GM23248 (cell line): ENCODE measurements around the gene LRFN2. TPM values are rescaled to one million over a fixed set of nuclear protein-coding genes. Genes with fewer than 3 reads are reported as not detected.

Experiments used
- DNase-seq: peaks from one replicate; pipeline ENCODE4 v3.0.0-alpha.2; 2015
- H2AFZ ChIP-seq: fragments of 200-600 bp; sonication (generic); 2 replicates; pipeline ENCODE4 v1.6.1; 2016; ENCODE audit warnings: antibody characterized with exemption
- H3F3A ChIP-seq: fragments of 200-600 bp; sonication (generic); 2 replicates; pipeline ENCODE4 v1.6.1; 2016; ENCODE audit warnings: mild to moderate bottlenecking, antibody characterized with exemption, mixed run types; ENCODE audit not compliant: insufficient read depth
- H3K27ac ChIP-seq: fragments of 200-600 bp; sonication (generic); 2 replicates; pipeline ENCODE4 v1.5.1; 2016; ENCODE audit warnings: mild to moderate bottlenecking
- H3K27me3 ChIP-seq: fragments of 200-600 bp; sonication (generic); replicated peaks from 2 replicates; pipeline ENCODE4 v1.6.1; 2016; ENCODE audit warnings: mild to moderate bottlenecking; ENCODE audit not compliant: insufficient read depth
- H3K36me3 ChIP-seq: fragments of 200-600 bp; sonication (generic); 2 replicates; pipeline ENCODE4 v1.6.1; 2016; ENCODE audit warnings: low read depth, mild to moderate bottlenecking
- H3K4me1 ChIP-seq: fragments of 200-600 bp; sonication (generic); 2 replicates; pipeline ENCODE4 v1.6.1; 2016; ENCODE audit warnings: mild to moderate bottlenecking; ENCODE audit not compliant: insufficient read depth
- H3K4me2 ChIP-seq: fragments of 200-600 bp; sonication (generic); one replicate; pipeline ENCODE4 v1.6.1; 2016; ENCODE audit warnings: mild to moderate bottlenecking; ENCODE audit not compliant: unreplicated experiment
- H3K4me3 ChIP-seq: fragments of 200-600 bp; sonication (generic); 2 replicates; pipeline ENCODE4 v1.5.1; 2016; ENCODE audit warnings: mild to moderate bottlenecking
- H3K79me2 ChIP-seq: fragments of 200-600 bp; sonication (generic); 2 replicates; pipeline ENCODE4 v1.6.1; 2016; ENCODE audit warnings: mild to moderate bottlenecking; ENCODE audit not compliant: insufficient read depth
- H3K9ac ChIP-seq: fragments of 200-600 bp; sonication (generic); 2 replicates; pipeline ENCODE4 v1.6.1; 2016; ENCODE audit warnings: mild to moderate bottlenecking
- H3K9me2 ChIP-seq: fragments of 200-600 bp; sonication (generic); 2 replicates; pipeline ENCODE4 v1.6.1; 2016; ENCODE audit warnings: mixed run types, mild to moderate bottlenecking, moderate library complexity; ENCODE audit not compliant: insufficient read depth
- H3K9me3 ChIP-seq: fragments of 200-600 bp; sonication (generic); one replicate; pipeline ENCODE4 v1.6.1; 2017; ENCODE audit warnings: low read depth
- H4K20me1 ChIP-seq: fragments of 200-600 bp; sonication (generic); 2 replicates; pipeline ENCODE4 v1.6.0; 2016; ENCODE audit not compliant: insufficient read depth
- EZH2 ChIP-seq: fragments of 200-600 bp; sonication (generic); IDR thresholded peaks from 2 replicates; pipeline ENCODE4 v1.6.1; 2018; ENCODE audit warnings: antibody characterized with exemption, mild to moderate bottlenecking; ENCODE audit not compliant: insufficient read depth, poor library complexity, severe bottlenecking
- EZH2phosphoT487 ChIP-seq: fragments of 200-600 bp; sonication (generic); IDR thresholded peaks from 2 replicates; pipeline ENCODE4 v1.6.1; 2018; ENCODE audit warnings: antibody characterized with exemption, moderate library complexity, mild to moderate bottlenecking, low read depth; ENCODE audit not compliant: insufficient read depth
- WGBS, 2 experiments: methylation state at CpG; one replicate each; pipeline ENCODE4 v1.1.6; 2015 to 2017; ENCODE audit warnings: low lambda C conversion rate in 2 of 2, low coverage in 1 of 2; ENCODE audit errors: missing lambda C conversion rate in 2 of 2; 5-methylcytosine and 5-hydroxymethylcytosine counted together
- in situ Hi-C: fragments of 300-500 bp; cut with MboI; formaldehyde crosslinking; loops from 2 replicates; pipeline ENCODE4 v1.15.0; 2020
- polyA plus RNA-seq: library from polyadenylated mRNA; unstranded; fragments of >200 nt; fragmentation: Nextera tagmentation; extraction: Ambion mirVana; gene quantifications from 2 replicates; pipeline ENCODE4 v1.2.1, GENCODE V29; 2016
- total RNA-seq: library from RNA; depleted of rRNA; stranded (reverse); fragments of >200 nt; shearing (Covaris generic); gene quantifications from 2 replicates; pipeline ENCODE4 v1.2.3, GENCODE V29; 2014

The LRFN2 gene
- total and polyA plus RNA-seq, 2 experiments from 2014 or later: not detected

DNA sequence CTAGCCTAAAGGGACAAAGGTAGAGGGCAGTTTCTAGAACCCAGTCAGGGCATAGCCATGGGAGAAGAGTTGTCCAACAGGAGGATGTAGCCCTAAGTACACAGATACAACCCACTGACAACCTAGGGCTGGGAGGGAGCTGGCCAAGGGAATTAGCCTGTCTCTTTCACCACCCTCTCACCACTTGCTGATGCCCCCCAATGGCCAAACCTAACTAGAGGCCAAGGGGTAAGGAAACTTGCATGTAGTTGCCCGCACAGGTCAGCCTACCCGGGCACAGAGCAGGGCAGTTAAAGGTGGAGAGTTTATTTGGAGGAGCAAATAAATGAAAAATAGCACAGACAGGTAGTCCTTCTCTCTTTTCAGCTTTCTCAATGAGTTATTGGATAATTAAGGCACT lies 143.3 kb downstream of the LRFN2 start:
- Histone ChIP-seq H3F3A (no peaks in the 10 kb centered on the region), H3K79me2 (no peaks in the 10 kb centered on the region), H3K27me3 (no peaks in the 10 kb centered on the region), H3K36me3 (no peaks in the 10 kb centered on the region), H3K4me2 (no peak overlapping the region), H3K9me3 (no peaks in the 10 kb centered on the region), H3K27ac (no peak overlapping the region), H3K4me1 (no peaks in the 10 kb centered on the region), H4K20me1 (no peaks in the 10 kb centered on the region), H3K9ac (no peak overlapping the region), H3K9me2 (no peaks in the 10 kb centered on the region), H2AFZ (no peak overlapping the region), H3K4me3 (no peak overlapping the region)
- no peak for TF ChIP-seq EZH2
- no peak for TF ChIP-seq EZH2phosphoT487
- in situ Hi-C loops: no loop called here
- WGBS, 2 experiments: 75 to 77% methylated on average over 2 of the region's 2 CpGs
- no peak for DNase-seq

DNA sequence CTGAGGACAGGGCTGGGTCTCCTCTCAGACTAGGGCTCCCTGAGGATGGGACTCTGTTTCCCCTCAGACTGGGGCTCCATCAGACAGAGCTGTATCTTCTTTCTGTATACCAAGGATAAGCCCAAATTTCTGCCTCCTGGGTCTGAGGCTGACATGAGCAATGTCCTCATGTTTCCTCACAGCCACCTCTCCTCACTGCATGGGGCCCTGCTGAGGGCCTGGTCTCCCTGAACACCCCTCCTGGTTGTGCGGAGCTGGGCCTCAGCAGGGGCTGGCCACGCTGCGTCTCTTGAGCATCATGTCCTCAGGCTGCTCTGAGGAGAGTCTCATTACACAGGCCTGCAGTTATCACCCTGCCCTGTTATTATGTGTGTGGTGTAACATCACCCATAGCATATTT lies 144.6 kb downstream of the LRFN2 start:
- no peaks in the 10 kb centered on the region for H3K9me3 ChIP-seq
- no peak overlapping the region for H3K27ac ChIP-seq
- H3K9ac ChIP-seq: no peak overlapping the region
- no peaks in the 10 kb centered on the region for H4K20me1 ChIP-seq
- in situ Hi-C loops: no loop called here
- no peaks in the 10 kb centered on the region for H3K79me2 ChIP-seq
- H2AFZ ChIP-seq: no peak overlapping the region
- no peak overlapping the region for H3K4me3 ChIP-seq
- H3K36me3 ChIP-seq: no peaks in the 10 kb centered on the region
- no peak for DNase-seq
- 55 to 80% methylated on average over 3 of the region's 3 CpGs for WGBS, 2 experiments
- no peaks in the 10 kb centered on the region for H3K4me1 ChIP-seq
- H3F3A ChIP-seq: no peaks in the 10 kb centered on the region
- no peak overlapping the region for H3K4me2 ChIP-seq
- no peak for TF ChIP-seq EZH2
- TF ChIP-seq EZH2phosphoT487: no peak
- no peaks in the 10 kb centered on the region for H3K9me2 ChIP-seq
- H3K27me3 ChIP-seq: no peaks in the 10 kb centered on the region

- in situ Hi-C loops: no loop called here
- no peak for TF ChIP-seq EZH2
- TF ChIP-seq EZH2phosphoT487: no peak
- H3K9me3 ChIP-seq: no peaks in the 10 kb centered on the region
- H3K9me2 ChIP-seq: no peaks in the 10 kb centered on the region
- H3F3A ChIP-seq: no peaks in the 10 kb centered on the region
- no peak for DNase-seq
- no peak overlapping the region for H2AFZ ChIP-seq
- no peak overlapping the region for H3K27ac ChIP-seq
- H3K27me3 ChIP-seq: no peaks in the 10 kb centered on the region
- H3K36me3 ChIP-seq: no peaks in the 10 kb centered on the region
- no peaks in the 10 kb centered on the region for H4K20me1 ChIP-seq
- H3K4me1 ChIP-seq: no peaks in the 10 kb centered on the region
- H3K79me2 ChIP-seq: no peaks in the 10 kb centered on the region
- no peak overlapping the region for H3K4me2 ChIP-seq
- H3K4me3 ChIP-seq: no peak overlapping the region
- WGBS, 2 experiments: 66 to 76% methylated on average over 12 of the region's 12 CpGs
- H3K9ac ChIP-seq: no peak overlapping the region
Observed at GRCh38 chr6:40441150-40441549, 146.0 kb downstream of the LRFN2 start.

GRCh38 chr6:40440053-40440452 lies 147.1 kb downstream of the LRFN2 start:
- 43 to 45% methylated on average over 6 of the region's 6 CpGs for WGBS, 2 experiments

More at GRCh38 chr6:40440053-40440452, 147.1 kb downstream of the LRFN2 start:
- H3K27me3 ChIP-seq: no peaks in the 10 kb centered on the region
- H3K9me3 ChIP-seq: no peaks in the 10 kb centered on the region
- H3K36me3 ChIP-seq: no peaks in the 10 kb centered on the region
- H3K27ac ChIP-seq: no peak overlapping the region
- in situ Hi-C loops: no loop called here
- H3K4me3 ChIP-seq: no peak overlapping the region
- no peak overlapping the region for H2AFZ ChIP-seq
- no peak for DNase-seq
- no peaks in the 10 kb centered on the region for H3K4me1 ChIP-seq
- H3K79me2 ChIP-seq: no peaks in the 10 kb centered on the region
- H3F3A ChIP-seq: no peaks in the 10 kb centered on the region
- H3K9ac ChIP-seq: no peak overlapping the region
- H3K4me2 ChIP-seq: no peak overlapping the region
- H3K9me2 ChIP-seq: no peaks in the 10 kb centered on the region
- TF ChIP-seq EZH2: no peak
- TF ChIP-seq EZH2phosphoT487: no peak
- no peaks in the 10 kb centered on the region for H4K20me1 ChIP-seq
